Fibroblast of lung (primary cell): Measurements from ENCODE around the gene PFDN5.

Experiments used
- CTCF ChIP-seq, 2 donors: IDR thresholded peaks in 1 of 2; conservative IDR thresholded peaks in 1 of 2; 1 replicate in 1 of 2; 2 replicates in 1 of 2; pipeline ENCODE4 v1.5.1; 2011 to 2012; ENCODE audit warnings: low read length in 2 of 2, control low read depth in 1 of 2, inconsistent platforms in 1 of 2, low read depth in 1 of 2, mild to moderate bottlenecking in 1 of 2
- EZH2 ChIP-seq: IDR thresholded peaks from 2 replicates; pipeline ENCODE4 v1.5.1; 2012; ENCODE audit warnings: low read length, control low read depth, mild to moderate bottlenecking; ENCODE audit errors: missing control alignments

- no peak for TF ChIP-seq CTCF (conservative IDR thresholded peaks at IDR 0.05 in 1 of 2, IDR thresholded peaks at IDR 0.05 in 1 of 2; ENCODE audit: low read depth in 1 of 2, low read length in 2 of 2)
- no peak for TF ChIP-seq EZH2
Observed at GRCh38 chr12:53254816-53255545, 40.4 kb upstream of the PFDN5 start.
